ENCODE results near the gene ACSM5. TPM values are rescaled to one million over a fixed set of nuclear protein-coding genes. Genes with fewer than 3 reads are reported as not detected.
A peak's percentile ranks its signal among the peaks of the same experiment; 100 is the strongest.
"Not testable (repeated sequence)": the region's sequence is repeated elsewhere in the genome, so short reads cannot be mapped to it uniquely, and the experiment has no call there.

The ACSM5 gene
- total and polyA plus RNA-seq, 2 experiments from 2014 or later, result 5.5 to 8.9 TPM

- not testable (repeated sequence) for H2AFZ ChIP-seq; H3K4me1 ChIP-seq (ENCODE audit: insufficient read depth); H3K27me3 ChIP-seq; H3K4me3 ChIP-seq; H3K9me3 ChIP-seq (ENCODE audit: low read depth); H3K9me2 ChIP-seq (replicated peaks; ENCODE audit: insufficient read depth); H3K4me2 ChIP-seq; H4K20me1 ChIP-seq (ENCODE audit: insufficient read depth, poor library complexity, severe bottlenecking); DNase-seq (ENCODE audit: low spot score); H3K79me2 ChIP-seq; H3K36me3 ChIP-seq (replicated peaks; ENCODE audit: insufficient read depth, low read depth)
- H3K27ac ChIP-seq, result peak overlapping the region; percentile 76
- WGBS (ENCODE audit: low lambda C conversion rate, missing lambda C conversion rate), result 73% methylated on average over 1 of the region's 1 CpG
These were observed 31.4 kb downstream of the ACSM5 start for GRCh38 chr16:20440731-20441130.

- Histone ChIP-seq H3K4me3 (no peak overlapping the region), H3K27ac (peak overlapping the region; percentile 76), H3K4me1 (ENCODE audit: insufficient read depth) (no peaks in the 10 kb centered on the region), H3K9me2 (replicated peaks; ENCODE audit: insufficient read depth) (no peaks in the 10 kb centered on the region), H3K4me2 (no peak overlapping the region), H3K79me2 (no peaks in the 10 kb centered on the region), H3K9me3 (ENCODE audit: low read depth) (no peaks in the 10 kb centered on the region), H3K27me3 (no peaks in the 10 kb centered on the region), H2AFZ (no peak overlapping the region), H4K20me1 (ENCODE audit: insufficient read depth, poor library complexity, severe bottlenecking) (no peaks in the 10 kb centered on the region), H3K36me3 (replicated peaks; ENCODE audit: insufficient read depth, low read depth) (no peaks in the 10 kb centered on the region)
- 77% methylated on average over 3 of the region's 3 CpGs for WGBS (ENCODE audit: low lambda C conversion rate, missing lambda C conversion rate)
- TF ChIP-seq EZH2phosphoT487 (IDR thresholded peaks at IDR 0.05; ENCODE audit: low read depth, severe bottlenecking, unreplicated experiment) (no peak), CTCF (IDR thresholded peaks at IDR 0.05; ENCODE audit: poor library complexity) (no peak), EZH2 (IDR thresholded peaks at IDR 0.05; ENCODE audit: borderline replicate concordance) (no peak)
- DNase-seq (ENCODE audit: low spot score), result no peak
These were observed 31.9 kb downstream of the ACSM5 start for GRCh38 chr16:20441191-20441590.

- not testable (repeated sequence) for H3K79me2 ChIP-seq; H3K36me3 ChIP-seq (replicated peaks; ENCODE audit: insufficient read depth, low read depth); H4K20me1 ChIP-seq (ENCODE audit: insufficient read depth, poor library complexity, severe bottlenecking); H3K4me1 ChIP-seq (ENCODE audit: insufficient read depth); H3K4me2 ChIP-seq; H3K9me3 ChIP-seq (ENCODE audit: low read depth); H2AFZ ChIP-seq; H3K27ac ChIP-seq; DNase-seq (ENCODE audit: low spot score); H3K4me3 ChIP-seq; H3K27me3 ChIP-seq; H3K9me2 ChIP-seq (replicated peaks; ENCODE audit: insufficient read depth)
- WGBS (ENCODE audit: low lambda C conversion rate, missing lambda C conversion rate), result 94% methylated on average over 3 of the region's 4 CpGs
These were observed 32.5 kb downstream of the ACSM5 start for GRCh38 chr16:20441859-20442258.

- not testable (repeated sequence) for H3K4me2 ChIP-seq; H3K4me3 ChIP-seq; H3K9me2 ChIP-seq (replicated peaks; ENCODE audit: insufficient read depth); H3K9me3 ChIP-seq (ENCODE audit: low read depth); H3K4me1 ChIP-seq (ENCODE audit: insufficient read depth); DNase-seq (ENCODE audit: low spot score); H3K27me3 ChIP-seq; H3K27ac ChIP-seq; H2AFZ ChIP-seq; H4K20me1 ChIP-seq (ENCODE audit: insufficient read depth, poor library complexity, severe bottlenecking); H3K79me2 ChIP-seq; H3K36me3 ChIP-seq (replicated peaks; ENCODE audit: insufficient read depth, low read depth)
- no CpG with 5 or more reads among the region's 3 CpGs for WGBS (ENCODE audit: low lambda C conversion rate, missing lambda C conversion rate)
These were observed 37.5 kb downstream of the ACSM5 start for GRCh38 chr16:20446652-20447393.

GRCh38 chr16:20451364-20451763 lies 42.0 kb downstream of the ACSM5 start, which contains the start of gene ACSM2A:
TSS of gene ACSM2A (plus strand) at chr16:20451521. CDS start at chr16:20460115, 8,594 bp downstream.
- H4K20me1 ChIP-seq (ENCODE audit: insufficient read depth, poor library complexity, severe bottlenecking); H3K4me3 ChIP-seq; H3K9me3 ChIP-seq (ENCODE audit: low read depth); H3K4me1 ChIP-seq (ENCODE audit: insufficient read depth); DNase-seq (ENCODE audit: low spot score); H3K27ac ChIP-seq; H3K4me2 ChIP-seq; H3K36me3 ChIP-seq (replicated peaks; ENCODE audit: insufficient read depth, low read depth); H2AFZ ChIP-seq; H3K79me2 ChIP-seq; H3K27me3 ChIP-seq; H3K9me2 ChIP-seq (replicated peaks; ENCODE audit: insufficient read depth): not testable (repeated sequence)
- 25% methylated on average over 1 of the region's 1 CpG for WGBS (ENCODE audit: low lambda C conversion rate, missing lambda C conversion rate)

GRCh38 chr16:20453633-20454032 lies 44.3 kb downstream of the ACSM5 start:
- DNase-seq (ENCODE audit: low spot score); H3K27me3 ChIP-seq; H2AFZ ChIP-seq; H3K4me1 ChIP-seq (ENCODE audit: insufficient read depth); H3K36me3 ChIP-seq (replicated peaks; ENCODE audit: insufficient read depth, low read depth); H3K27ac ChIP-seq; H3K4me3 ChIP-seq; H3K9me2 ChIP-seq (replicated peaks; ENCODE audit: insufficient read depth); H3K4me2 ChIP-seq; H3K9me3 ChIP-seq (ENCODE audit: low read depth); H3K79me2 ChIP-seq; H4K20me1 ChIP-seq (ENCODE audit: insufficient read depth, poor library complexity, severe bottlenecking): not testable (repeated sequence)
- WGBS (ENCODE audit: low lambda C conversion rate, missing lambda C conversion rate), result 85% methylated on average over 4 of the region's 5 CpGs

GRCh38 chr16:20459227-20459626 lies 49.9 kb downstream of the ACSM5 start:
- not testable (repeated sequence) for H3K27ac ChIP-seq; H3K27me3 ChIP-seq; H4K20me1 ChIP-seq (ENCODE audit: insufficient read depth, poor library complexity, severe bottlenecking); H3K79me2 ChIP-seq; H2AFZ ChIP-seq; H3K9me2 ChIP-seq (replicated peaks; ENCODE audit: insufficient read depth); H3K36me3 ChIP-seq (replicated peaks; ENCODE audit: insufficient read depth, low read depth); H3K4me2 ChIP-seq; H3K4me1 ChIP-seq (ENCODE audit: insufficient read depth); H3K9me3 ChIP-seq (ENCODE audit: low read depth); DNase-seq (ENCODE audit: low spot score); H3K4me3 ChIP-seq
- WGBS (ENCODE audit: low lambda C conversion rate, missing lambda C conversion rate), result 88% methylated on average over 2 of the region's 2 CpGs

- H3K27me3 ChIP-seq; H3K4me2 ChIP-seq; H3K4me1 ChIP-seq (ENCODE audit: insufficient read depth); H3K27ac ChIP-seq; H4K20me1 ChIP-seq (ENCODE audit: insufficient read depth, poor library complexity, severe bottlenecking); H3K9me2 ChIP-seq (replicated peaks; ENCODE audit: insufficient read depth); H3K79me2 ChIP-seq; H2AFZ ChIP-seq; DNase-seq (ENCODE audit: low spot score); H3K36me3 ChIP-seq (replicated peaks; ENCODE audit: insufficient read depth, low read depth); H3K9me3 ChIP-seq (ENCODE audit: low read depth); H3K4me3 ChIP-seq: not testable (repeated sequence)
- WGBS (ENCODE audit: low lambda C conversion rate, missing lambda C conversion rate), result 84% methylated on average over 3 of the region's 4 CpGs
These were observed 51.0 kb downstream of the ACSM5 start for GRCh38 chr16:20460313-20460712.

All from hepatocyte (in vitro differentiated cells).